ENCODE measurements around the gene LDLRAP1.

GRCh38 chr1:25615172-25615541, 71.8 kb downstream of the LDLRAP1 start:
- TF ChIP-seq, protein P1, sequence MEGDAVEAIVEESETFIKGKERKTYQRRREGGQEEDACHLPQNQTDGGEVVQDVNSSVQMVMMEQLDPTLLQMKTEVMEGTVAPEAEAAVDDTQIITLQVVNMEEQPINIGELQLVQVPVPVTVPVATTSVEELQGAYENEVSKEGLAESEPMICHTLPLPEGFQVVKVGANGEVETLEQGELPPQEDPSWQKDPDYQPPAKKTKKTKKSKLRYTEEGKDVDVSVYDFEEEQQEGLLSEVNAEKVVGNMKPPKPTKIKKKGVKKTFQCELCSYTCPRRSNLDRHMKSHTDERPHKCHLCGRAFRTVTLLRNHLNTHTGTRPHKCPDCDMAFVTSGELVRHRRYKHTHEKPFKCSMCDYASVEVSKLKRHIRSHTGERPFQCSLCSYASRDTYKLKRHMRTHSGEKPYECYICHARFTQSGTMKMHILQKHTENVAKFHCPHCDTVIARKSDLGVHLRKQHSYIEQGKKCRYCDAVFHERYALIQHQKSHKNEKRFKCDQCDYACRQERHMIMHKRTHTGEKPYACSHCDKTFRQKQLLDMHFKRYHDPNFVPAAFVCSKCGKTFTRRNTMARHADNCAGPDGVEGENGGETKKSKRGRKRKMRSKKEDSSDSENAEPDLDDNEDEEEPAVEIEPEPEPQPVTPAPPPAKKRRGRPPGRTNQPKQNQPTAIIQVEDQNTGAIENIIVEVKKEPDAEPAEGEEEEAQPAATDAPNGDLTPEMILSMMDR (IDR thresholded peaks at IDR 0.05) = no peak
- no peak for TF ChIP-seq POLR2AphosphoS5 (IDR thresholded peaks at IDR 0.05)
- no peak for TF ChIP-seq POLR2A (IDR thresholded peaks at IDR 0.05)

Data from suprapubic skin (tissue), 4 donors.